ENCODE results near the gene TMEM178B.

TMEM178B gene

GRCh38 chr7:141451232-141451631, 377.4 kb downstream of the TMEM178B start:
- no peaks in the 10 kb centered on the region for H3K27me3 ChIP-seq (ENCODE audit: insufficient read depth, low read depth)
- no peak for TF ChIP-seq CTCF (conservative IDR thresholded peaks at IDR 0.05; ENCODE audit: low read depth, low read length)
- no peaks in the 10 kb centered on the region for H3K79me2 ChIP-seq (ENCODE audit: insufficient read depth, low read depth)
- no peak overlapping the region for H3K27ac ChIP-seq
- no peak overlapping the region for H3K9ac ChIP-seq
- no peak overlapping the region for H3K4me3 ChIP-seq (IDR thresholded peaks at IDR 0.05; ENCODE audit: insufficient read depth, low read depth, low read length)
- H4K20me1 ChIP-seq (ENCODE audit: insufficient read depth): no peaks in the 10 kb centered on the region
- H3K4me1 ChIP-seq (ENCODE audit: low read depth, poor library complexity, severe bottlenecking): no peaks in the 10 kb centered on the region
- no peaks in the 10 kb centered on the region for H3K36me3 ChIP-seq (ENCODE audit: insufficient read depth)
- H3K4me2 ChIP-seq: no peak overlapping the region
- no peak overlapping the region for H2AFZ ChIP-seq (ENCODE audit: low read depth)

- no peak for TF ChIP-seq CTCF (conservative IDR thresholded peaks at IDR 0.05; ENCODE audit: low read depth, low read length)
- Histone ChIP-seq H3K9ac (no peak overlapping the region), H3K4me1 (ENCODE audit: low read depth, poor library complexity, severe bottlenecking) (no peaks in the 10 kb centered on the region), H3K36me3 (ENCODE audit: insufficient read depth) (no peaks in the 10 kb centered on the region), H3K27ac (no peak overlapping the region), H3K79me2 (ENCODE audit: insufficient read depth, low read depth) (no peaks in the 10 kb centered on the region), H4K20me1 (ENCODE audit: insufficient read depth) (no peaks in the 10 kb centered on the region), H3K4me2 (no peak overlapping the region), H3K27me3 (ENCODE audit: insufficient read depth, low read depth) (no peaks in the 10 kb centered on the region), H3K4me3 (IDR thresholded peaks at IDR 0.05; ENCODE audit: insufficient read depth, low read depth, low read length) (no peak overlapping the region), H2AFZ (ENCODE audit: low read depth) (no peak overlapping the region)
Measured at GRCh38 chr7:141452911-141453310, 379.0 kb downstream of the TMEM178B start.

- no peak overlapping the region for H3K4me2 ChIP-seq
- no peaks in the 10 kb centered on the region for H3K79me2 ChIP-seq (ENCODE audit: insufficient read depth, low read depth)
- H3K9ac ChIP-seq: no peak overlapping the region
- H2AFZ ChIP-seq (ENCODE audit: low read depth): no peak overlapping the region
- no peak for TF ChIP-seq CTCF (conservative IDR thresholded peaks at IDR 0.05; ENCODE audit: low read depth, low read length)
- H3K4me3 ChIP-seq (IDR thresholded peaks at IDR 0.05; ENCODE audit: insufficient read depth, low read depth, low read length): no peak overlapping the region
- H4K20me1 ChIP-seq (ENCODE audit: insufficient read depth): no peaks in the 10 kb centered on the region
- H3K27ac ChIP-seq: no peak overlapping the region
- H3K4me1 ChIP-seq (ENCODE audit: low read depth, poor library complexity, severe bottlenecking): no peaks in the 10 kb centered on the region
- no peaks in the 10 kb centered on the region for H3K27me3 ChIP-seq (ENCODE audit: insufficient read depth, low read depth)
- no peaks in the 10 kb centered on the region for H3K36me3 ChIP-seq (ENCODE audit: insufficient read depth)
Measured at GRCh38 chr7:141454338-141454737, 380.5 kb downstream of the TMEM178B start.

- Histone ChIP-seq H4K20me1 (ENCODE audit: insufficient read depth) (no peaks in the 10 kb centered on the region), H3K79me2 (ENCODE audit: insufficient read depth, low read depth) (no peaks in the 10 kb centered on the region), H3K9ac (no peak overlapping the region), H3K4me3 (IDR thresholded peaks at IDR 0.05; ENCODE audit: insufficient read depth, low read depth, low read length) (no peak overlapping the region), H3K4me2 (no peak overlapping the region), H3K36me3 (ENCODE audit: insufficient read depth) (no peaks in the 10 kb centered on the region), H3K27ac (no peak overlapping the region), H3K27me3 (ENCODE audit: insufficient read depth, low read depth) (no peaks in the 10 kb centered on the region), H2AFZ (ENCODE audit: low read depth) (no peak overlapping the region), H3K4me1 (ENCODE audit: low read depth, poor library complexity, severe bottlenecking) (no peaks in the 10 kb centered on the region)
- no peak for TF ChIP-seq CTCF (conservative IDR thresholded peaks at IDR 0.05; ENCODE audit: low read depth, low read length)
Measured at GRCh38 chr7:141455723-141456122, 381.9 kb downstream of the TMEM178B start.
